PC-3 (cell line): ENCODE results near the gene SPG11. TPM values are rescaled to one million over a fixed set of nuclear protein-coding genes. Genes with fewer than 3 reads are reported as not detected.

ENCODE experiments used
- ATAC-seq: fragments of 200-7000 bp; cut with Tn5 transposase; 2 replicates; pipeline ENCODE4 v1.9.1; 2020; ENCODE audit warnings: mild to moderate bottlenecking, moderate library complexity
- BruUV-seq: library from RNA; stranded (reverse); fragments of 400-500 nt; replicated peaks from 2 replicates; lab custom pipeline; 2021; lab: Mats Ljungman, UMichigan
- CTCF ChIA-PET: fragments of 300-600 bp; sonication (Branson Sonifier 250); formaldehyde crosslinking; loops from one replicate; lab custom pipeline; 2022; ENCODE audit warnings: antibody characterized with exemption; lab: Charles Lee
- POLR2A ChIA-PET: fragments of 300-600 bp; sonication (Branson Sonifier 250); formaldehyde crosslinking; loops from one replicate; lab custom pipeline; 2022; ENCODE audit warnings: antibody characterized with exemption; ENCODE audit not compliant: unreplicated experiment; lab: Charles Lee
- DNase-seq: peaks from one replicate; pipeline ENCODE4 v3.0.0-alpha.2; 2015
- H2AFZ ChIP-seq: fragments of 300-600 bp; sonication (generic); 2 replicates; pipeline ENCODE4 v1.6.0; 2016; ENCODE audit warnings: antibody characterized with exemption, low read length
- H3F3A ChIP-seq: fragments of 300-600 bp; sonication (generic); one replicate; pipeline ENCODE4 v1.6.0; 2017; ENCODE audit warnings: antibody characterized with exemption, low read length, control low read depth, mild to moderate bottlenecking; ENCODE audit not compliant: unreplicated experiment
- H3K27ac ChIP-seq: fragments of 300-600 bp; sonication (generic); 2 replicates; pipeline ENCODE4 v1.5.1; 2016; ENCODE audit warnings: mild to moderate bottlenecking, low read length
- H3K27me3 ChIP-seq: fragments of 300-600 bp; sonication (generic); 2 replicates; pipeline ENCODE4 v1.6.1; 2016; ENCODE audit warnings: low read length, mixed read lengths
- H3K36me3 ChIP-seq: fragments of 300-600 bp; sonication (generic); 2 replicates; pipeline ENCODE4 v1.6.1; 2016; ENCODE audit warnings: low read depth, mixed run types, low read length, mixed read lengths
- H3K4me1 ChIP-seq: fragments of 300-600 bp; sonication (generic); 2 replicates; pipeline ENCODE4 v1.5.1; 2016; ENCODE audit warnings: low read length; ENCODE audit not compliant: insufficient read depth
- H3K4me2 ChIP-seq: fragments of 300-600 bp; sonication (generic); 2 replicates; pipeline ENCODE4 v1.6.0; 2016; ENCODE audit warnings: low read length
- H3K4me3 ChIP-seq: fragments of 300-600 bp; sonication (generic); 2 replicates; pipeline ENCODE4 v1.5.1; 2016; ENCODE audit warnings: mild to moderate bottlenecking, low read length, mixed read lengths
- H3K79me2 ChIP-seq: fragments of 300-600 bp; sonication (generic); 2 replicates; pipeline ENCODE4 v1.6.1; 2017; ENCODE audit warnings: low read length, mixed read lengths
- H3K9ac ChIP-seq: fragments of 300-600 bp; sonication (generic); 2 replicates; pipeline ENCODE4 v1.6.0; 2016; ENCODE audit warnings: mild to moderate bottlenecking, low read length
- H3K9me2 ChIP-seq: fragments of 300-600 bp; sonication (generic); replicated peaks from 2 replicates; pipeline ENCODE4 v1.6.1; 2016; ENCODE audit warnings: mixed run types, low read length, mixed read lengths
- H3K9me3 ChIP-seq: fragments of 300-600 bp; sonication (generic); 2 replicates; pipeline ENCODE4 v1.6.1; 2016; ENCODE audit warnings: low read length, mixed read lengths
- H4K20me1 ChIP-seq: fragments of 300-600 bp; sonication (generic); 2 replicates; pipeline ENCODE4 v1.6.1; 2016; ENCODE audit warnings: low read length, mixed read lengths
- CTCF ChIP-seq: fragments of 300-600 bp; sonication (generic); conservative IDR thresholded peaks from 2 replicates; pipeline ENCODE4 v1.5.1; 2017; ENCODE audit warnings: antibody characterized with exemption, low read depth, mild to moderate bottlenecking, low read length
- EZH2 ChIP-seq: fragments of 300-600 bp; sonication (generic); IDR thresholded peaks from one replicate; pipeline ENCODE4 v1.6.1; 2017; ENCODE audit warnings: antibody characterized with exemption, mild to moderate bottlenecking, low read length; ENCODE audit not compliant: unreplicated experiment
- EZH2phosphoT487 ChIP-seq: fragments of 300-600 bp; sonication (generic); IDR thresholded peaks from 2 replicates; pipeline ENCODE4 v1.6.1; 2018; ENCODE audit warnings: mild to moderate bottlenecking, antibody characterized with exemption, low read length, borderline replicate concordance
- intact Hi-C: fragments of 100-400 bp; cut with micrococcal nuclease; formaldehyde crosslinking; loops from 2 replicates; pipeline ENCODE4 v1.9.0; 2023
- total RNA-seq: library from RNA; depleted of rRNA; stranded (reverse); fragments of >200 nt; gene quantifications from 2 replicates; pipeline ENCODE4 v1.2.3, GENCODE V29; 2014

SPG11 gene
- total RNA-seq, 1 experiment from 2014 or later, result 37.2 TPM

- no peaks in the 10 kb centered on the region for H3K27me3 ChIP-seq
- intact Hi-C loops, result no loop called here
- H3K79me2 ChIP-seq, result peaks cover 18% of the 10 kb centered on the region
- no peak overlapping the region for H3K9ac ChIP-seq
- H4K20me1 ChIP-seq, result no peaks in the 10 kb centered on the region
- peaks cover 24% of the 10 kb centered on the region for H3K36me3 ChIP-seq
- CTCF ChIA-PET, result no interaction called here
- TF ChIP-seq EZH2phosphoT487 (no peak), CTCF (no peak), EZH2 (no peak)
- no peak for ATAC-seq
- H3K27ac ChIP-seq, result no peak overlapping the region
- no peaks in the 10 kb centered on the region for H3F3A ChIP-seq
- DNase-seq, result no peak
- no peaks in the 10 kb centered on the region for H3K9me3 ChIP-seq
- H3K4me3 ChIP-seq, result no peak overlapping the region
- no peak overlapping the region for H3K4me2 ChIP-seq
- H2AFZ ChIP-seq, result no peak overlapping the region
- BruUV-seq, result no TSS peak
- POLR2A ChIA-PET, result no interaction called here
- no peaks in the 10 kb centered on the region for H3K9me2 ChIP-seq
- H3K4me1 ChIP-seq, result no peaks in the 10 kb centered on the region
These were observed 16.4 kb downstream of the SPG11 start for GRCh38 chr15:44647036-44647435.

GRCh38 chr15:44646460-44646859 is 17.0 kb downstream of the SPG11 start:
- H3K9me2 ChIP-seq, result no peaks in the 10 kb centered on the region
- ATAC-seq, result no peak
- H3K4me3 ChIP-seq, result no peak overlapping the region
- H3K9me3 ChIP-seq, result no peaks in the 10 kb centered on the region
- H3K4me2 ChIP-seq, result no peak overlapping the region
- peaks cover 24% of the 10 kb centered on the region for H3K36me3 ChIP-seq
- peaks cover 18% of the 10 kb centered on the region for H3K79me2 ChIP-seq
- intact Hi-C loops, result no loop called here
- H3K27me3 ChIP-seq, result no peaks in the 10 kb centered on the region
- no TSS peak for BruUV-seq
- CTCF ChIA-PET, result no interaction called here
- POLR2A ChIA-PET, result no interaction called here
- H3F3A ChIP-seq, result no peaks in the 10 kb centered on the region
- TF ChIP-seq EZH2phosphoT487, result no peak
- TF ChIP-seq EZH2, result no peak
- no peak for TF ChIP-seq CTCF
- no peak overlapping the region for H2AFZ ChIP-seq
- no peak overlapping the region for H3K27ac ChIP-seq
- H4K20me1 ChIP-seq, result no peaks in the 10 kb centered on the region
- DNase-seq, result no peak
- H3K9ac ChIP-seq, result no peak overlapping the region
- no peaks in the 10 kb centered on the region for H3K4me1 ChIP-seq

GRCh38 chr15:44641651-44642050 is 21.8 kb downstream of the SPG11 start:
- no peaks in the 10 kb centered on the region for H3K9me3 ChIP-seq
- BruUV-seq, result no TSS peak
- H4K20me1 ChIP-seq, result no peaks in the 10 kb centered on the region
- intact Hi-C loops, result loop anchor here (5.0 kb wide), 1 partner anchor 59 kb away; no protein-coding TSS in a partner anchor
- H3K4me3 ChIP-seq, result no peak overlapping the region
- DNase-seq (no peak), ATAC-seq (no peak)
- TF ChIP-seq EZH2phosphoT487 (no peak), EZH2 (no peak), CTCF (no peak)
- no peak overlapping the region for H3K27ac ChIP-seq
- H3K9ac ChIP-seq, result no peak overlapping the region
- no peaks in the 10 kb centered on the region for H3F3A ChIP-seq
- H2AFZ ChIP-seq, result no peak overlapping the region
- H3K4me2 ChIP-seq, result no peak overlapping the region
- peaks cover 18% of the 10 kb centered on the region for H3K79me2 ChIP-seq
- ChIA-PET POLR2A (no interaction called here), CTCF (interaction anchor here (0.6 kb wide), 1 partner anchor 94 kb away, joined by 3 read pairs; no protein-coding TSS in a partner anchor)
- no peaks in the 10 kb centered on the region for H3K9me2 ChIP-seq
- no peaks in the 10 kb centered on the region for H3K27me3 ChIP-seq
- H3K36me3 ChIP-seq, result peaks cover 14% of the 10 kb centered on the region
- no peaks in the 10 kb centered on the region for H3K4me1 ChIP-seq
